GM19099 (cell line): ENCODE results near the gene CCDC93.

Experiments
- POLR2A ChIP-seq: IDR thresholded peaks from 3 replicates; pipeline ENCODE4 v1.6.1; 2011; ENCODE audit warnings: low read depth; ENCODE audit not compliant: insufficient read length; ENCODE audit errors: extremely low read depth

The CCDC93 gene

GRCh38 chr2:118013724-118014491 is at the start of gene CCDC93:
Gene CCDC93 (minus strand): TSS chr2:118014070. CDS start chr2:118013995, 75 bp downstream.
- peak; percentile 69 for TF ChIP-seq POLR2A

DNA sequence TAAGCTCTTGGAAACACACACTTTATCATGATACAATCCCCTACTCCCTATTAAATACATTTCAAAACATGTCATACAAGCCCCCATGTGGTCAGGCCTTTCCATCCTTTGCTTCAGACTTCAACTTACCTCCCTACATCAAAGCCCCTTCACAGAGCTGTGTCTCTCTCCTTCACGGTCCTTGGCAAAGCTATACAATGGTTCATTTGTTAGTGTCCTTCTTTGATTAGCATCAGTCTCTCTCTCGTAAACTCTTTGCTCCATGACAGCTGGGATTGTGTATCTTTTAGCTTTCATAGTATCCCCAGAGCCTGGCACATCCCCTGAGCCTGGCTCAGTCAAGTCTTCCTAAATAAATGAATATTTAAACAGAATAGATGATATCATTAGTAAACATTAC is 48.8 kb upstream of the CCDC93 start:
- TF ChIP-seq POLR2A = no peak

- no peak for TF ChIP-seq POLR2A
Observed at GRCh38 chr2:118062048-118062447, 48.2 kb upstream of the CCDC93 start.

DNA sequence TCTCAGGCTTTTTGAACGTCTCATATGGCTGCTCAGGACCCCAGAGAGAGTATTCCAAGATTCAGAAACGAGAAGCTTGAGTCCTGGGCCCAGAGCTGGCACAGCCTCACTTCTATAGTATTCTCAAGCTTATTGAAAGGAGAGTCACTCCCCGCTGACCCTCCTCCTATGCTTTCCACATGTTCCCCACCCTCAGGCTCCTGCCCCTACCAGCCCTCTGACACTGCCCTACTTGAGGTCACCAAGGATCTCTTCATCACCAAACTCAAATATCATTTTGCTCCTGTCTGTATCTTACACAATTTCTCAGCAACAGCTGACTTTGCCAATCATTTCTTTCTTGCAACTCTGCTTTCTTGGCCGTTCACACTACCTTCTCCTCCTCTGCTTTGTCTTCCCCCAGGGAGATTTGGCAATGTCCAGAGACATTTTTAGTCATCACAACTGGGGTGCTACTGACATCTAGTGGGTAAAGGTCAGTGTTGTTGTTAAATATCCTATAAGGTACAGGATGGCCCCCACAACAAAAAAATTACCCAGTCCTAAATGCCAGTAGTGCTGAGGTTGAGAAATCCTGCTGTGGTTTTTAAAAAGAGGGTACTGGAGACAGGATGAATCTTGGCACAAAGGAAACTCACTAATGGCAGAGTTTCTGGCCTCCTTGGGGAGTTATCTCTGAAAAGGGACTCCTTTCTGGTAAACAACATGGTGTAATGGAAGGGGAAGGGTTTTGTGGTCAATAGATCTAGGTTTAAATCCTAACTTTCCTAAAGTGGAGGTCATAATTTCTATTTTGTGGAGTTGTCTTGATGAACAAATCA is 47.5 kb upstream of the CCDC93 start:
- no peak for TF ChIP-seq POLR2A

- TF ChIP-seq POLR2A = no peak
Observed at GRCh38 chr2:118059919-118060478, 46.1 kb upstream of the CCDC93 start.

GRCh38 chr2:118058951-118059350 is 45.1 kb upstream of the CCDC93 start:
- TF ChIP-seq POLR2A = no peak

DNA sequence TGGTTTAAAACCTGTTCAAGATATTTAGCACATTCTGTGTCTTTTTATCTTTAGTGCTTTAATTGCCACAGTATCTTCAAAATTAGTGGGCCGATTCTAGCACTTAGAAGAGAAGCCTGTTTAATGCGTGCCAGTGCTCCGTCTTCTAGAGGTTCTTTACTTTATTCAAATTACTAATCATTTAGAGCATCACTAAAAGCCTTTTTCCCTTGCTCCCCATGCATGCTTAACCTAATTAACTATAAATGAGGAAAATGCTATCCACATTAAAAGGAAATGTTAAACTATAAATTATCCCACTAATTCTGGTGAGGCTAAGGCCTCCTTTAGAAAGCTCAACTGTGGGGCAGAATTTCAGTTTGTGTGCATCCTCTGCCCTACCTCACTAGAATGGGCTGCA is 42.9 kb upstream of the CCDC93 start:
- no peak for TF ChIP-seq POLR2A

GRCh38 chr2:118056165-118056534 is 42.3 kb upstream of the CCDC93 start:
- TF ChIP-seq POLR2A = no peak

DNA sequence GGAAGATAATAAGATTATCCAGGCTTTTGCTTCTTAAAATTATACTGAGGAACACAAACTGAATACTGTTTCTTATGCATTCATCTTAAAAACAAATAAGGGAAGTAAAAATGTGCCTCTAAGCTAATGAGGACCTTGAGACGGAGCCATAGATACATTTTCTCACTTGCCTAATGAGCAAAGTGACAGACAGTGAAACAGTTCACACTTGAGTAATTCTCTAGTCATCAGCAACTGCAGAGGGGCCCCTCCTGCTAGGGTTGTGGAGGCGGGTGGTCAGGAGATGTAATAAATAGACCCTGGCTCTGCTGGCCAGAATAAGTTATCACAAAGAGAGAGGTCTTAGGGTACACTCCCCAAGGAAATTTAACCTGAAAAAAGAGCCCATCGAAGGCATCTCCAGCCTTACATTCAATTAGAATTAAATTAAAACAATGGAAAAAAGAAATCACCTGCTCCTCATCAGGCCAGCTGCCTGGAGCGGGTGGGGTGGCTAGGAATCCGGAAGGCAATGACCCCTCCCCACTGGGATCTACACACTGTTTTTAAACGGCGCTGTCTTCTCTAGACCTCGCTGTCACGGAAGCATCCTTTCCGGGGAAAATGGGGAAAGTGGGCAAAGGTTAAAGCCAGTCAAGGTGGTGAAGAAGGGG is 41.8 kb upstream of the CCDC93 start:
- TF ChIP-seq POLR2A = no peak

DNA sequence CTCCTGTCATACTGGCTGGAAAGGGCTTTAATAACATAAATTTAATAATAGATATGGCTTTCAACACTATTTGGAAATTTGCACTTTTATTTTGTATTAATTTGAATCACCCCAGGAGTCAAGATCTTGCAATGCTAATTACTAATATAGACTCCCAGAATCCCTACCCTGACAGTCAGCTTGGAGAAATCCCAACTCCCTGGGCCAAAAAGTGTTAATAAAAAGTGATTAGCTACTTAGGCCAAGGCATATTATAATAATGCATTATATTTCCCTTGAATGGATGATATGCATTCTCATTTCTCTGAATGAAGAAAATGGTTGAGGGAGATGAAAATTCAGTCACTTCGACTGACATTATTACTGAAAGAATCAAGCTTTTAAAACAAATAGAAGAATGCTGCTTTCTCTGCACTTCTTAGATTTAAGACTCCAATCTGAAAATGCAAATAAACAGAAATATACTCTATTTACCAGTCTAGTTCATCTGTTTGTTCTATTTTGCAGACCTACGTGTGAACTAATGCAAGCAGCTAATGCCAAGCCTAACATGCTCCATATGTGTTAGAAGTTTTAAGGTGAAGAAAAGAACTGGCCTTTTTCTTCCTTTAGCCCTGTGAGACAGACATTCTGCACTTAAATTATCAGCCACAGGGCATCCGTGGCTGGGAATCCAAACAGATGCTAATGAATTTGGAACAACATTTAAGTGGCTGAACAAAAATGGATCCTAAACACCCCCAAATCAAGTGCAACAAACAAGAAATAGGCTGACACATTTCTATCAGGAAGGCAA is 40.5 kb upstream of the CCDC93 start:
- no peak for TF ChIP-seq POLR2A

- TF ChIP-seq POLR2A = no peak
Observed at GRCh38 chr2:118053681-118054080, 39.8 kb upstream of the CCDC93 start.

GRCh38 chr2:118052474-118052873 is 38.6 kb upstream of the CCDC93 start:
- TF ChIP-seq POLR2A = no peak

DNA sequence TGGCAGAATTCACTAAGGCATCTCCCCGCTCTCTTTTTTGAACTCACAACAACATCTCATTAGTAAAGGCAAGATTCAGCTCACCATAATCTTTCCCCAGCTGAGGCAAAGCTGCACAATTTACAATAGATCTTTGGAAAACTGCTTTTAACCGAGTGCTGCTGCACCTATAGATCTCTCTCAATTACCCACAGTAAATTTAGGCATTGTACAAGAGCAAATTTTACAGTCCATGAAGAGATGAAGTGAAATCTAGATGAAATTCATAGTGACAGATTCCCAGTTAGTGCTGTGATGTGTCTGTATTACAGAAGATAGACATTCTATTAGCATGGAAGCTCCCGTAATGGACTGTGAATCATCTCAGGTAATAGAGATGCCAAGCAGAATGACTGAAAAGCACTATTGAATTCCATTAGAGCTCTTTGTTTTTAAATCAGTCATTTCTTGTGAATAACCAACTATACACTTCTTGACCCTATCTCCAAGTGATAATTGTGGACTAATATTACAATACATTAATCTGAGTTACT is 38.0 kb upstream of the CCDC93 start:
- TF ChIP-seq POLR2A = no peak

- no peak for TF ChIP-seq POLR2A
Observed at GRCh38 chr2:118050974-118051373, 37.1 kb upstream of the CCDC93 start.
